GM12878 (cell line): ENCODE results near the gene RGS14.

Source experiments
- ATF3 ChIP-seq: IDR thresholded peaks from 2 replicates; pipeline ENCODE4 v1.6.1; 2011; ENCODE audit warnings: low read depth, mild to moderate bottlenecking, low read length, moderate library complexity, borderline replicate concordance; ENCODE audit errors: extremely low read depth
- CEBPB ChIP-seq, 2 experiments: fragments of 150-350 bp in 1 of 2; IDR thresholded peaks; 2 replicates each; pipeline ENCODE4 v1.6.1; 2012 to 2014; ENCODE audit warnings: low read depth in 2 of 2, low read length in 2 of 2, borderline replicate concordance in 1 of 2, inconsistent platforms in 1 of 2
- CHD2 ChIP-seq: IDR thresholded peaks from 2 replicates; pipeline ENCODE4 v1.6.1; 2011; ENCODE audit warnings: low read depth, low read length, improper control_type of control experiment, borderline replicate concordance
- CTCF ChIP-seq, 3 experiments: IDR thresholded peaks in 2 of 3; conservative IDR thresholded peaks in 1 of 3; 2 replicates each; pipeline ENCODE4 v1.5.1; 2011; ENCODE audit warnings: low read depth in 3 of 3, low read length in 3 of 3, mild to moderate bottlenecking in 3 of 3, control low read depth in 2 of 3, moderate library complexity in 2 of 3, inconsistent platforms in 1 of 3, mixed read lengths in 1 of 3; ENCODE audit not compliant: control insufficient read depth in 2 of 3, insufficient read depth in 1 of 3; ENCODE audit errors: extremely low read depth in 1 of 3
- HDGF ChIP-seq: fragments of 450-650 bp; IDR thresholded peaks from 2 replicates; pipeline ENCODE4 v1.6.1; 2016; ENCODE audit warnings: antibody characterized with exemption
- MTA3 ChIP-seq: IDR thresholded peaks from 2 replicates; pipeline ENCODE4 v1.6.1; 2012; ENCODE audit warnings: low read length, inconsistent platforms, borderline replicate concordance
- POLR2A ChIP-seq: IDR thresholded peaks from 2 replicates; pipeline ENCODE4 v1.6.1; 2011; ENCODE audit warnings: low read depth, mild to moderate bottlenecking, low read length
- POLR2AphosphoS5 ChIP-seq: IDR thresholded peaks from 2 replicates; pipeline ENCODE4 v1.6.1; 2011; ENCODE audit warnings: mild to moderate bottlenecking, low read length, inconsistent platforms
- SIN3A ChIP-seq: IDR thresholded peaks from 2 replicates; pipeline ENCODE4 v1.6.1; 2012; ENCODE audit warnings: low read depth, low read length, improper control_type of control experiment
- TAF1 ChIP-seq: IDR thresholded peaks from 2 replicates; pipeline ENCODE4 v1.6.1; 2011; ENCODE audit warnings: mild to moderate bottlenecking, low read depth, low read length, borderline replicate concordance
- TARDBP ChIP-seq: IDR thresholded peaks from 2 replicates; pipeline ENCODE4 v1.6.1; 2016; ENCODE audit warnings: borderline replicate concordance
- ZSCAN29 ChIP-seq: fragments of 450-650 bp; IDR thresholded peaks from 2 replicates; pipeline ENCODE4 v1.6.1; 2017; ENCODE audit warnings: mild to moderate bottlenecking, moderate library complexity
- TF ChIP-seq, protein P1 (sequence below): IDR thresholded peaks from 2 replicates; pipeline ENCODE4 v1.6.1; 2011; ENCODE audit warnings: borderline replicate concordance, low read depth, mild to moderate bottlenecking, moderate library complexity, mixed read lengths, low read length; ENCODE audit not compliant: insufficient read depth; ENCODE audit errors: extremely low read length
- TF ChIP-seq, protein P2 (sequence below): IDR thresholded peaks from 2 replicates; pipeline ENCODE4 v1.6.1; 2012; ENCODE audit warnings: low read depth, low read length, improper control_type of control experiment

- TF ChIP-seq POLR2A (peak; percentile 40; the same call in 1 of the 2 replicates), ATF3 (no peak), POLR2AphosphoS5 (no peak), CTCF (IDR thresholded peaks at IDR 0.05 in 2 of 3, conservative IDR thresholded peaks at IDR 0.05 in 1 of 3; ENCODE audit: control insufficient read depth in 2 of 3, extremely low read depth in 1 of 3, insufficient read depth in 1 of 3, low read depth in 3 of 3, low read length in 3 of 3) (no peak), CEBPB (IDR thresholded peaks at IDR 0.05; ENCODE audit: borderline replicate concordance in 1 of 2, low read depth in 2 of 2, low read length in 2 of 2) (no peak), MTA3 (no peak), CHD2 (no peak), ZSCAN29 (no peak), TAF1 (no peak), SIN3A (no peak), HDGF (no peak), TARDBP (no peak)
- TF ChIP-seq, protein P1, sequence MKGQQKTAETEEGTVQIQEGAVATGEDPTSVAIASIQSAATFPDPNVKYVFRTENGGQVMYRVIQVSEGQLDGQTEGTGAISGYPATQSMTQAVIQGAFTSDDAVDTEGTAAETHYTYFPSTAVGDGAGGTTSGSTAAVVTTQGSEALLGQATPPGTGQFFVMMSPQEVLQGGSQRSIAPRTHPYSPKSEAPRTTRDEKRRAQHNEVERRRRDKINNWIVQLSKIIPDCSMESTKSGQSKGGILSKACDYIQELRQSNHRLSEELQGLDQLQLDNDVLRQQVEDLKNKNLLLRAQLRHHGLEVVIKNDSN: no peak
- TF ChIP-seq, protein P2, sequence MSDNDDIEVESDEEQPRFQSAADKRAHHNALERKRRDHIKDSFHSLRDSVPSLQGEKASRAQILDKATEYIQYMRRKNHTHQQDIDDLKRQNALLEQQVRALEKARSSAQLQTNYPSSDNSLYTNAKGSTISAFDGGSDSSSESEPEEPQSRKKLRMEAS: no peak
These were observed 20.9 kb upstream of the RGS14 start for GRCh38 chr5:177336603-177337494.
